ENCODE results near the gene SLC8A1.

The SLC8A1 gene

DNA sequence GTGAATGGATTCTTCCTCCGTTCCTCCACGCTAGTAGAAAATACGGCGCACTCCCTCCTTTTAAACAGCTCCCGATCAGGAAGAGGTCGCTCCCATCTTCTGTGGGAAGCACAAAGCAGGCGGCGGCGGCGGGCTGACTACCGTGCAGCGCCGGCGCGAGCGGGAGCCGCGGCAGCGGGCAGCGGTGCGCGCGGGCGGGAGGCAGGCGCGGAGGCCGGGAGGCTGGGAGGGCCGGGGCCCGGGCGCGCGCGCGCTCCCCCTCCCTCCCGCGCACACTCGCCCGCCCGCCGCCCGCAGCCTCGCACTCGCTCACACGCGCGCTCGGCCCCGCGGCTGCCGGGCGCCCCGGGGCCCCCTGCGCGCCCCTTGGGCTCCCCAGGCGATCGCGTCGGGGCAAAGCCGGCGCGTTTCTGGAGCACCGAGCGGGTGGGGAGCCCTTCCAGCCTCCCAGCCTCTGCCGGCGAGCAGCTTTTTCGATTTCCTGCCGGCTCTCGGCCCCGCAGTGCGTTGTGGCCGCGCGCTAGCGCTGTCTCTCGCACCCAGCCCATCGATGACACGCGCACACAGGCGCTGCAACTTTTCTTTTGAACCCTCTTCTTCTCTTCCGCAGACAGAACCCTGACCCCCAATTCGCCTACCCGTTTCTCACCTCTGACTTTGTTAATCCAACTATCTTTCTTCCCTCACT lies at the start of gene SLC8A1:
Gene SLC8A1, minus strand, starts transcription at position 173 of the 688 bp plus-strand sequence.
- no peak for DNase-seq (ENCODE audit: low spot score)

DNA sequence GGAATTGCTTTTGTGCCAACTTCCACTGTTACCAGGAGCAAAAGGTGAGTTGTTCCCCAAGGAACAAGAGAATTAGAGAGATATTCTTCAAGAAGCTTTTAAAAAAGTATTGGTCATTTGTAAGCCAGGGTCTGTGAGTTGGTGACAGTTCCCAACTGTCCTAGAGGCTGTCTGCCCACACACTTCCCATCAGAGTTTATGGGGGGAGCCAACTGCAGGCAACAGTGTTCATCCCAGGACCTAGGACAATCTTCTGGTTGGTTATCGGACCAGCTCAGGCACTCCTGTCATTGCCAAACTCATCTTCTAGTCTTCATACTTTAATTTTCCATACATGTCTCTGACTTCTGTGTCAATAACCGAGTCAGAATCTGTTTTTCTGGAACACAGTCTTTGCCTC lies 47.5 kb upstream of the SLC8A1 start:
- no peak for DNase-seq (ENCODE audit: low spot score)

DNA sequence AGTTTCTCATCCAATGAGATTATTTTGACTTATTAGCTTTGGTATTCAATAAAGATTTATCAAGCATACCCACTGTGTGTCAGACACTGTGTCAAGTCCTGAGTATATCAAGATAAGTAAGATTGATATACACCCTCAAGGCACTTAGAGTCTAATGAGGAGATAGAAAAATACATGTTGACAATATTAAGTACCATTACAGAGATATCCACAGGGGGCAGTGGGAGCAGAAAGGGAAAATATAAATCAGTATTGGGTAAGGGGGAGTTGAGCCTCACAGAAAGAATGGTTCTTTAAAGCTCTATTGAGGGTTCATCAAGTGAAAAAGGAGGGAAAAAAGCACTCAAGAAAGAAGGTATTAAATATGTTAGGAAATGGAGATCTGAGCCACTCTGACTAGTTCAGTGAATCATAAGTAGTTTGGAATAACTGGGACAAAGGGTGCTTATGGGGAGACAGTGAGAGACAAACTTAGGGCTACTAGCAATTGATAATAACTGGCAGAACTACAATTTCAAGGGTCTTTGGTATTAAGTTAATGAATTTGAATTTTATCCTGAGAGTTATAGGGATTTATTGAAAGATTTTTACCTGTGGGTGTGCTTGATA lies 45.5 kb upstream of the SLC8A1 start:
- DNase-seq (ENCODE audit: low spot score) = no peak

DNA sequence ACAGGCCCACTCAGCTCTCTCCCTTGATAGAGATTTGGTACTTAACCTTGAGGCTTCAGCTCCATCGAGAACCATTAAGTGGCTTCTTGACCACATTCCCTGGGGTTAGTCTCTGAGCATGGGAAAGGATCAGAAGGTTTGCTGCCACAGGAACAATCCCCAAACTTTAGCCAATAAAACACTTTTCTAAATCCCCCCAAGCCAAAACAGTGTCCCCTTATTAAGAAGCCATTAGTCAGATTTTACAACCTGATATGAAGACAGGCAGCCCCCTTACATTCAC lies 37.7 kb upstream of the SLC8A1 start:
- no peak for DNase-seq (ENCODE audit: low spot score)

DNA sequence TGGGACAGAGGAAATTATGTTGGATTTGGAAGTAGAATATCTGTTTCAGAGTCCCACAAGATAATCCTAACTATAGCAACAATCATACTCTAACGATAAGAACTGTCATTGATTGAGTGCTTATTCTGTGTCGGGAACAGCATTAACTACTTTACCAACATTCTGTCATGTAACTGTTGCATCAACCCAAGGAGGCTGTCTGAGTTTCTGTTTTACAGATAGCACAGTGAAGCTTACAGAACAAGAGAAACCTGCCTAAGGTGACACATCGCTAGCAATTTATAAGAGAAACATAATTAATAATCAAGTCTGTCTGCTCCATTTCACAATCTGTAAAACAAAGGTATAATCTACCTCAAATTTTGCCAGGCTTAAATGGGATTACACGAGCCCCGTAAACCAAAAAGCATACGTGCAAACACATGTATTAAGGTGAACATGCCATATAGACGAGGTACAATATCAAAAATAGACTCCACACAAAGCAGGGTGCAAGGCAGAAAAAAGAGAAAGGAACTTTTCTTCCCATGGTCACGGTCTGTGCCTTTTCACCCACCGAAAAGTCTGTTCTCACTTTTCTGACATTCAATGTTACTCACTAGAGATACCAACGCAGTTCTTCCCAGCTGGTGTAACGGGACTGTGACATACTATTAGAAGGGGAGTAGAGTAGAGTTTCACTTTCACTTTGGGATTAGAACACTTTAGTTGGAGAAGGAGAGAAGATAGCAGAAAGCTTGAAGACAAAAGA lies 37.2 kb upstream of the SLC8A1 start:
- peak; percentile 19 for DNase-seq (ENCODE audit: low spot score)

DNA sequence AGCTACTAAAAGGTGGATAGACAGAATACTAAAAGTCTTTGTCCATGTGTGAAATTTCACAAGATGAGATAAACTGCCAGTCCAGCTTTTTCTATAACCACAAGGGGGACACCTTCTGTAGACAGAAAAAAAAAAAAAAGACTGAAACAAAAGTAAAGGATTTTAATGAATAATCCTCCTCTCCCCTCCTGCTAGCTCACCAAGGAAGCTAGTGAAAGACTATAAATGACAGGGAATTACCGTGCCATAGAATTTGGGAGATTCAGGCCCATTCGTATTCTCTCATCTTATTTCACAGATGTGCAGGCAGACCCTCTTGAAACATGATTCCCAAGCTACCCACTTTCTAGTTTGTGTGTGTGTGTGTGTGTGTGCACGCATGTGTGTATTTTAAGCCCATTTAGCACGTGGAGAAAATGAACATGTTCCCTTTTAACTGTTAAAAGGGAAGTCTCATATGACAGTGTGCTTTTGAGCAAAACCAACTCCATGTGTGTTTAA lies 36.3 kb upstream of the SLC8A1 start:
- no peak for DNase-seq (ENCODE audit: low spot score)

DNA sequence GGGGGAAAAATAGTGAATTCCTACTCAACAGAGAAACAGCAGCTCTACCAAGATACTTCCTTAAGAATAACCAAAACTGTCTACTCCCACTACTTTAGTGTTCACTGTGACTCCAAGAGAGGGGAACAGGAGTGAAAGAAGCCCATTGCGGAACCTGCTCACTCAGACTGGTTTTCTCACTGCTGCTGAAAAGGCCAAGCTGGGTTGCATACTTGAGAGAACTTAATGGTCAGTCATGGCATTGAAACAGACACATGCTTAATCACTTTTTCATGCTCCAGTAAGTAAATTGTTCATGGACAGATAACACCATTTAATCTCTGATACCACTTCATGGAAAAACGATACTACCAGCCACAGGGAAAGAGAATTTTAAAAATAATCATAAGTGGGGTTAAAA lies 35.7 kb upstream of the SLC8A1 start:
- DNase-seq (ENCODE audit: low spot score) = no peak

DNA sequence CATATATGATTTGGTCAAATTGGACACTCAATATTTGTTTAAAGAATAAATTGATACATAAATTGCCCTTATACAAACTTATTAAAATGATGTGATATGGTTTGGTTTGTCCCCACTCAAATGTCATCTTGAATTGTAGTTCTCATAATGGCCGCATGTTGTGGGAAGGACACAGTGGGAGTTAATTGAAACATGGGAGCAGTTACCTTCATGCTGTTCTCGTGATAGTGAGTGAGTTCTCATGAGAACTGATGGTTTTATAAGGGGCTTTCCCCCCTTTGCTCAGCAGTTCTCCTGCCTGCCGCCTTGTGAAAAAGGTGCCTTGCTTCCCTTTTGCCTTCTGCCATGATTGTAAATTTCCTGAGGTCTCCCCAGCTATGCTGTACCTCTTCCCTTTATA lies 34.0 kb upstream of the SLC8A1 start:
- DNase-seq (ENCODE audit: low spot score) = no peak

DNA sequence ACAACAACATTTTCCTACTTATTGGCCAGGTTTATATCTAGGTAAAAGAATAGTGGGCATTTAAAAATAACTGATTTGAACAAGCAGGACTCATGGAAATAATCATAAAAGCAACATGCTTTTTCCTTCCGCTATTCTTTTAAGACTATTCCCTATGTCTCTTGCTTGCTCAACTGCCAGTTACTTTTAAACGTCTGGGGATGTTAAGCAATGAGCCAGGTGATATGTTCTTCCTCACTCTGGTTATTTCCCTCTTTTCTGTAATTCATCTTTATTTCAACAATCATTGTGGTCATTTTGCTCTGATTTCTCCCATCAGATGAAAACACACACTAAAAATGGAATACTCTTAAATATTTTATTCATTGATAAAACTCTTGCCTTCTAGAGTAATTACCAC lies 33.4 kb upstream of the SLC8A1 start:
- no peak for DNase-seq (ENCODE audit: low spot score)

DNA sequence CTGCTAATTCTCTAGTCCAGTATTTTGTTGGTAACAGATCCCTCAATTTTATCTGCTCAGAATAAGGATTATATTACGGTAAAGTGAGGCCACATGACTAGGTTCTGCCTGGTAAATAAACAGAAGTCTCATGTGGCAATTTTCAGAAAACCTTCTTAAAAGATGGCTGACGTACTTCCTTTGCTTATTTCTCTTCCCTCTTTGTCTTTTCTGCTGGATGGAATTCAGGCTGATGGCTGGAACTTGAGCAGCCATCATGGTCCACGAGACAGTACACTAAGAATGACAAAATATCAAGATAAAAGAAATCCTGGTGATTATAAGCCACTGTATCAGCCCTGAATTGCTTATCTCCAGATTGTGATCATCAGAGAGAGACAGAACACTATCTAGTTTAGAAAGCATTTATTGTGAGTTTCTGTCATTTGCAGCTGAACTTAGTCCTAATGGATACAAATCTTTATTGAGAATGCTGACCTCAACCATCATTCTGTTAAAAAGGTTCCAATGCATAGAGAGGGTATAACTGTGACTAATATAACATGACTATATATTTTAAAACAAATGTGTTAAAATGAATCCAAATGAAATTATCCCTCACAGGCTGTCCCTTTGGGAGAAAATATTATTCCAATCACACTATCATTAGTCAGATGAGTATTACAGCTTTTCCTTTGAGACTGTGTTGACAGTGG lies 31.8 kb upstream of the SLC8A1 start:
- no peak for DNase-seq (ENCODE audit: low spot score)

DNA sequence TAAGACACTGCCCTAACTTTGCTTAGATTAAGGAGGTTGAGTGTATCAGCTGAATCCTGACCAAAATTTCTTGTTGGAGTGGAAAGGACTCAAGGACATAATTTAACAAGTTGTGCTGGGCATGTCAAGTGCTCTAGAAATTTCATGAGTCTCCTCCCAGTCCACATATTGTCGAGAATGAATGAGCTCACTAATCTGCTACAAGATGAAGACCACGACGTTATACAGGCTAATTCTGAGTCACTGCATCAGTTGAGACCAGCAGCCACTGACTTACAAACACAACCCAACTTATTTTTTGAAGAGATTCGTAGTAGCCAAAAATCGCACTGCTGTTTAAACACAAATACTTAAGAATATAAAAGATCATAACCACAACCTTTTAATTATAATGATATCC lies 28.7 kb upstream of the SLC8A1 start:
- DNase-seq (ENCODE audit: low spot score) = no peak

DNA sequence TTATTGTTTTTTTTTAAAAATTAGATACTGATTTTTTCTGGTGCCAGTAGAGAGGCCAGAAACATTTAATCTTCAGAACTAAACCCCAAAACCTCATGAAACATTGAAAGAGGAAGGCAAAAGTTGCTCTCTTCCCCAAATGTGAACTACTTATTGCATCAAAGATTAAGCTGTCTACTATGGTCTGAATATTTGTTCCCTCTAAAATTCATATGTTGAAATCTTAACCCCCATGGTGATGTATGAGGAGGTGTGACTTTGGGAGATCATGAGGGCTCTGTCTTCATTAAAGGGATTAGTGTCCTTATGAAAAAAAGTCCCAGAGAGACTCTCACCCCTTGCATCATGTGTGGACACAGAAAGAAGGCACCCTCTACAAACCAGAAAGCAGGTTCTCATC lies 28.2 kb upstream of the SLC8A1 start:
- no peak for DNase-seq (ENCODE audit: low spot score)

DNA sequence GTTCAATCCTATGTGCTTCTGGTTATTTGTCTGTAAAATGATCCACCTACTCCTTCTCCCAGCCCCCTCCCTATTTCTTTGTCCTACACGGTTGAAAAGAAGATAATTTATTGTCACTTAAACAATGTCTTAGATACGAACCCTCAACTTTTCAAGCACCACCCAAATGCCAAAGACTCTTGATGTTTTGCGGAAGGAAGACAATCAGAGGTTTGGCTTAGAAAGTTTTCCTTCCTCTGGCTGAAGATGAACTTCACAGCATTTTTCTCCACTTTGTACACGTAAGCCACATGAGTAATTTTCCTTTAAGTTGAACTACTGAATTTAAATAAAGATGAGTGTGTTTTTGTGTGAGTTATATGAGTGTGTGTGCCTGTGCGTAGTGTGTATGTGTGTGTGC lies 25.5 kb upstream of the SLC8A1 start:
- no peak for DNase-seq (ENCODE audit: low spot score)

DNA sequence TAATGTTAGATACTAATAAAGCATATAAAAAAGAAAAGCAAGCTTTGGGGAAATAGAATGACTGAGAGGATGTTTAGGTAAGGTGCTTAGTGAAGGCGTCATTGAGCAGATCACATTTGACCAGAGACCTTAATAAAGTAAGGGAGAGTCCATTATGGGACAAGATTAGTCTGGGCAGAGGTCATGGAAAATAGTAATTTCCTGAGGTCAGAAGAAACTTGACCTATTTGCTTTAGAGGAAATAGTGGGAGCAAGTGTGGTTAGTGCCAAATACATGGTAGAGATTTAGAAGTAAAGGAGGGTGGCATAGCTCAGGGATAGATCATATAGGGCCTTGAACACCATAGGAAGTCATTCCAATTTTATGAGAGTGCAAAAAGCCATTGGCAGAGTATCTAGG lies 24.5 kb upstream of the SLC8A1 start:
- no peak for DNase-seq (ENCODE audit: low spot score)

DNA sequence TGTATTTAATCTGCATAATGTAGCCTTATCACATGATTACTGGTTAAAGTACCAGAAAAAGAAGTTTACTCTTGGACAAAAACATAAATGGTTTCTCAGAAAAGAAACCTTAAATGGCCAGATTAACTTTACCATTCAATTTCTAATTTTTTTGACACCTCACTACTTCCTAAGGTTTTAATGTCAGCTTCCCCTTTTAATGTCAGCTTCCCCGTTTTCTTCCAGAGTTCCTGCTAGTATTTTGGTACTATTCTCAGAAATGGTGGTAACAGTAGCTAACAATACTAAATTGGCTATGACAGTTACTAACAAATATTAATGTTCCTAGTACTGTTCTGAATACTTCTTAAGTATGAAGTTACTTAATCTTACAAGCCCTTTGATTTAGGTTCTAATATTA lies 22.4 kb upstream of the SLC8A1 start:
- no peak for DNase-seq (ENCODE audit: low spot score)

DNA sequence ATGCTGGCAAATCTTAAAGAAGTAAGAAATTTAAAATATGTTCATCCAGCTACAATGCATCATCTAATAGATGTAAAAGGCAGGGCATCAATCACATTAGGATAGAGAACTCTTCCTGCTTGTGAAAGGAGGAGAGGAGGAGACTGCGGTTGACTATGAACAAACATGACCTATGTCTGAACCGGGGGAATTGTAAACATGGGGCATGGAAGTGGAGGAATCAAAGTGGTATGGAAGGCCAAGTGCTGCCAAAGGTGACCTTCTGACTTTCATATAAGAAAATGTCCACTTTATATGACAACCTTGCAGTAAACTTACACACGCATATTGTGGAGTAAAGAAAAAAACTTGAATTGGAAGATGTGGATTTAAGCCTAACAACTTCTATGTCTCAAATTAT lies 20.0 kb upstream of the SLC8A1 start:
- no peak for DNase-seq (ENCODE audit: low spot score)

DNA sequence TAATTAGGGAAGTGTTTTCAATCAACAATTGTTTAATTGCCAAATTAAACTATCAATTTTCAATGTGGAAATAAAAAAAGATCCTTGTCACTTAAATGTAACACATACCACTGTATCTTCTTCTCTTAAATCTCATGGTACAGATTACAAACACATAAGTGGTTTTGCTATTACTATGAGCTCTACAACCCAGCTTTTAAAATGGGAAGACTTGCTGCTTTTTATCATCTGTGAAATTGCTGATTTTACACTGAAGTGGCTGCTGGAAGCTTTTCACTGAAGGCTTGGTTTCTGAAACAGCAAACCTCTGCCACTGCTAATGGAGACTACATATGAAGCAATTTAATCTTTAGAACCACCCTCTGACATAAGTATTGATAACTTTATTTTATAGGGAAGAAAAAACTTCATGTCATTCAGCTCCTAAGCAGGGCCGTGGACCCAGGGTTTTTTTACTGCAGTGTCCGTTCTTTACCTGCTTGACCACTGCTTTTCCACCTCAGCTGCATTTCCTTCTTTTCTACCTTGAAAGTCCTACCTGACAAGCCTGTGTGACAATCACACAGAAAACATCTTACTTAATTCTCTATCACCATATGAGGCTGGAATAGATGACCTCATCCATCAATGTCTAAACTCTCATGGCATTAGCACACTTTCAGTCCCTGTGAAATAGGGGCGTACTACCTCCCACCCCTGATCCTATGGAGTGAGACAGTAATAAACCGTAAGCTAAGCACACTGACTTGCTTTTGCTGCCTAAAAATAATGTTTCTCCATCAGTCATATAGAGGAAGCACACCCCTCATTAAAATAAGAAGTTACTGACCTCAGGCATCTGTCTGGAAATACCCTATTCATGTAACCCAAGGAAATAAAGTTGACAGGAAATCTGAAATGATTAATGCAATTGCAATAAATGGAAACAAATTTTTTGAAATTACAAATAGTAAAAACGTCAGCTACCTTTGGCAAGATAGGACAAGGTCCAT lies 19.2 kb upstream of the SLC8A1 start:
- no peak for DNase-seq (ENCODE audit: low spot score)

DNA sequence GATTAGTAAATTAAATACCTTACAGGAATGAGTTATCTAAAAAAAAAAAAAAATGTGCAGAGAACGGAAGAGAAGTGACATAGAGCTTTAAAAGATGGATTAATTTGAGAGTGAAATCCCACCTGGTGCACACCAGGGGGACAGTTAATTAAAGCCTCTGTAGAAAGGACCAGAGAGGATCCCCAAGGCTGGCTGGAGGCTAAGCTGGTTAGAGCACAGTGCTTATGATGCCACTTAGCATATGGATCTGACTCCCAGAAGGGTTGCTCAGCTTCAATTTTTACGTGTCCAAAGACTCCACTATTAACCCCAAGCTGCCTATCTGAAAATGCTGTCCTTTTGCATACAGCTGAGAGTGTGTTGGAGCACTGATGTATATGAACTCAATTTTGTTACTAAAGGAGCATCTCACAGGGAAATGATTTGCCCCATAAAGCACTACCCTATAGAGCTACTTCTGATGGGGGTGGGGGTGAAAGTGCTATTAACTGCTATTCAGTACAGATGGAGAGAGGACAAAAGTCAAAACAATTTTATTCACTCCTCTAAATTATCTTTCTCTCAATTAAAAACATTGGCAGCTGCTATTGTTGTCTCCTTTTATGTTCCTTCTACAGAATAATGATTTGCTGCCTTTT lies 15.2 kb upstream of the SLC8A1 start:
- no peak for DNase-seq (ENCODE audit: low spot score)

DNA sequence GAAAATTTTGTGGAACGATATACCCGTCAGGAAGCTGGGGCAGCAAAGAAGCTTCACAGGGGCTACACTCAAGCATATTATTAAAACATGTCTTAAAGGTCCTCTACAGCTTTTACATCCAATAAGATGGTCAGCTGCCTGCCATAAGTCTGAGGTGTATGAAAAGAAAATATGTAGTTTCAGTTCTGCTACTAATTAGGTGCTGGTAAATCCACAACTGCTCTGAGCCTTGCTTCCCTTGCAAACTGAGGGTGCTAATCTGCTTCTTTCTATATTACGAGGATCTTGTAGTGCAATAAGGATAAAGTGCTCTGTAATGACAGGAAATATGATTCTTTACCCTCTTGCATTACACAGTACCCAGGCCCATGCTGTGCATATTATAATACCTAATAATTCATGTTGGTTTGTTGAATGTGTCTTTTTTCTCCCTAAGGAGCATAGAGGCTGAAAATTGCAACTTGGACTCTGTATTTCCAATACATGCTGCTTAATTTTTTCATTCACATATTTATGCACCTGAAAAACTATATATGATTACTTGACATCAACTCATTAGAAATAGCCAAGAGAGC lies 14.5 kb upstream of the SLC8A1 start:
- no peak for DNase-seq (ENCODE audit: low spot score)

DNA sequence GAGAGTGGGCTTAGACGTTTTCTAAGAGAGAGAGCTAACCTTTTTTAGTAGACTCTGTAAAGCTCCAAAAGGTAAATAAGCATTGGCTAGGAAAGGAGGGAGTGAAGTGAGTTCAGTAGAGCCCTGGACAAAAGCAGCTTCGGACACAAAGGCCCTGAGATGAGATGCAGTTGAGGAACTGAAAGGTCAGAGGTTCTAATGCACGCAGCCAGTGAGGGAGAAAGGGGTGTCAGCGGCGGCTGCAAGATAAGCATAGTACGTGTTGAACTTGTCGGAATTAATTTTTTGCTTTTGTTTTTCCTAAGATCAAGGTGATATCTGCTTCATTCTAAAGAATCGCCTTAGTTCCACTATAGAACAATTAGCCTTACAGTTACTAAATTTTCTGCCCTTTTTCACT lies 11.2 kb upstream of the SLC8A1 start:
- no peak for DNase-seq (ENCODE audit: low spot score)

DNA sequence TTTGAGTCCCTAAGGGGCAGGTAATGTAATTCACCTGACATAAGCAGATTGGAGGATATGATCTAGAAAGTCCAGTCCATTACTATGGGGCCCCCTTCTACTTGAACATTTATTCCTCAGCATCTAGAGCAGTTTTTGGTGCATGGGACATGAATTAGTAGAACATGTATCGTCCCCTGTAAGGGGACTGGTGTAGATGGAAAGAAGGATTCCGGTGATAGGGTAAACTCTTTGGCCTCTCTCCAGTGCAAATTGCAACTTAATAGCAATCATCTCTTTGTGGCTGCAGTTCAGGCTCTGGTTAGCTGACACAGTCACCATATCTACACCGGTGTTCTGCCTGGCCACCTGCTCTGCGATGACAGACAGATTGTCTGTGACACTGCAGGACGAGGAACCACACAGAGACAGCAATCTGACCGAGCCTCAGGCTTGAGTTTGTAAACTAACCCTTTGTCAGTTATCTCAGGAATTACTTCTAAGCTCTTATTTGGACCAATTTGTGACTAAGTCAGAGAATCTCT lies 6.4 kb upstream of the SLC8A1 start:
- DNase-seq (ENCODE audit: low spot score) = no peak
